Peyer's patch (tissue), 4 donors: ENCODE data around the gene FKRP.

Source experiments
- CTCF ChIP-seq, 6 experiments: fragments of 450-650 bp in 4 of 6; fragments of 200-600 bp in 2 of 6; sonication (generic) in 1 of 6; IDR thresholded peaks; one replicate each; pipeline ENCODE4 v1.5.1; 2017 to 2019; ENCODE audit warnings: antibody characterized with exemption in 6 of 6, mild to moderate bottlenecking in 3 of 6, moderate library complexity in 1 of 6
- POLR2A ChIP-seq, 2 donors: fragments of 450-650 bp; IDR thresholded peaks; one replicate each; pipeline ENCODE4 v1.5.1; 2017; ENCODE audit warnings: antibody characterized with exemption in 2 of 2, mild to moderate bottlenecking in 2 of 2, moderate library complexity in 2 of 2

GRCh38 chr19:46773018-46773399 lies 27.2 kb downstream of the FKRP start:
- TF ChIP-seq CTCF (IDR thresholded peaks at IDR 0.05) (no peak), POLR2A (IDR thresholded peaks at IDR 0.05) (no peak)
